Panc1 (cell line): ENCODE data around the gene CCDC18. TPM values are rescaled to one million over a fixed set of nuclear protein-coding genes. Genes with fewer than 3 reads are reported as not detected.

Source experiments
- ATAC-seq: fragments of 200-7000 bp; cut with Tn5 transposase; 2 replicates; pipeline ENCODE4 v1.9.1; 2020; ENCODE audit warnings: mild to moderate bottlenecking, moderate library complexity
- BruUV-seq: library from RNA; stranded (reverse); fragments of 400-500 nt; replicated peaks from 2 replicates; lab custom pipeline; 2021; lab: Mats Ljungman, UMichigan
- CTCF ChIA-PET: fragments of 300-600 bp; sonication (Branson Sonifier 250); formaldehyde crosslinking; loops from one replicate; lab custom pipeline; 2022; ENCODE audit warnings: antibody characterized with exemption; lab: Charles Lee
- POLR2A ChIA-PET: fragments of 300-600 bp; sonication (Branson Sonifier 250); formaldehyde crosslinking; loops from one replicate; lab custom pipeline; 2022; ENCODE audit warnings: antibody characterized with exemption; lab: Charles Lee
- DNase-seq: peaks from one replicate; pipeline ENCODE4 v3.0.0-alpha.2; 2010; ENCODE audit warnings: low read depth, low spot score
- H3K27ac ChIP-seq: 2 replicates; pipeline ENCODE4 v1.5.1; 2011; ENCODE audit warnings: mild to moderate bottlenecking, low read length, inconsistent platforms
- H3K27me3 ChIP-seq: fragments of 200-500 bp; sonication (Bioruptor generic); 2 replicates; pipeline ENCODE4 v1.6.0; 2014; ENCODE audit warnings: low read length, inconsistent platforms; ENCODE audit not compliant: control insufficient read depth, insufficient read depth
- H3K36me3 ChIP-seq: fragments of 200-500 bp; sonication (Bioruptor generic); 2 replicates; pipeline ENCODE4 v1.5.1; 2014; ENCODE audit warnings: inconsistent platforms, mild to moderate bottlenecking, low read length, moderate library complexity; ENCODE audit not compliant: control insufficient read depth, insufficient read depth
- H3K4me1 ChIP-seq: 2 replicates; pipeline ENCODE4 v1.5.1; 2011; ENCODE audit warnings: inconsistent platforms, mild to moderate bottlenecking, low read length, moderate library complexity; ENCODE audit not compliant: control insufficient read depth, insufficient read depth
- H3K4me3 ChIP-seq, 2 experiments: 2 replicates each; pipeline ENCODE4 v1.5.1; 2011 to 2012; ENCODE audit warnings: low read depth in 2 of 2, low read length in 2 of 2, mild to moderate bottlenecking in 2 of 2, inconsistent platforms in 1 of 2, moderate library complexity in 1 of 2
- H3K9me3 ChIP-seq: fragments of 200-500 bp; sonication (Bioruptor generic); 2 replicates; pipeline ENCODE4 v1.5.1; 2014; ENCODE audit warnings: low read depth, mild to moderate bottlenecking, inconsistent platforms, low read length, moderate library complexity; ENCODE audit not compliant: control insufficient read depth, insufficient read depth
- CTCF ChIP-seq: fragments of 450-650 bp; IDR thresholded peaks from 2 replicates; pipeline ENCODE4 v1.5.1; 2017; ENCODE audit warnings: mild to moderate bottlenecking
- POLR2AphosphoS5 ChIP-seq: IDR thresholded peaks from 2 replicates; pipeline ENCODE4 v1.6.1; 2012; ENCODE audit warnings: mild to moderate bottlenecking, low read depth, low read length, moderate library complexity
- REST ChIP-seq, 2 experiments: IDR thresholded peaks; 2 replicates each; pipeline ENCODE4 v1.6.1; 2011 to 2012; ENCODE audit warnings: low read depth in 2 of 2, control low read depth in 1 of 2, low read length in 1 of 2, mild to moderate bottlenecking in 1 of 2, moderate library complexity in 1 of 2; ENCODE audit not compliant: insufficient read depth in 1 of 2
- SIN3A ChIP-seq: IDR thresholded peaks from 2 replicates; pipeline ENCODE4 v1.6.1; 2012; ENCODE audit warnings: low read depth, mild to moderate bottlenecking, low read length, moderate library complexity, borderline replicate concordance; ENCODE audit not compliant: insufficient read depth
- TCF7L2 ChIP-seq: IDR thresholded peaks from 2 replicates; pipeline ENCODE4 v1.6.1; 2011; ENCODE audit warnings: mild to moderate bottlenecking, low read depth, low read length, inconsistent platforms
- in situ Hi-C: cut with HindIII; loops from 2 replicates; pipeline ENCODE4 v1.10.0; 2016; ENCODE audit warnings: low sequenced_read_pairs, low pct_unique_long_range_greater_than_20kb
- intact Hi-C: fragments of 100-400 bp; cut with micrococcal nuclease; formaldehyde crosslinking; loops from one replicate; pipeline ENCODE4 v1.10.0; 2022; ENCODE audit not compliant: unreplicated experiment
- total RNA-seq: library from RNA; stranded (reverse); gene quantifications from one replicate; pipeline ENCODE4 v1.2.1, GENCODE V29; 2021; ENCODE audit not compliant: unreplicated experiment

CCDC18 gene
- total RNA-seq, 1 experiment from 2014 or later = 11.6 TPM

- CTCF ChIA-PET = no interaction called here
- BruUV-seq = no TSS peak
- DNase-seq = no peak
Observed at GRCh38 chr1:93221913-93222312, 41.4 kb downstream of the CCDC18 start.

GRCh38 chr1:93223023-93223675 lies 42.6 kb downstream of the CCDC18 start:
- Histone ChIP-seq H3K4me1 (no peaks in the 10 kb centered on the region), H3K4me3 (no peak overlapping the region), H3K9me3 (no peaks in the 10 kb centered on the region), H3K27ac (no peak overlapping the region), H3K27me3 (no peaks in the 10 kb centered on the region), H3K36me3 (peaks cover 2% of the 10 kb centered on the region; the same call in 1 of the 2 replicates)
- POLR2A ChIA-PET = no interaction called here
- in situ Hi-C loops (no loop called here), intact Hi-C loops (no loop called here)
- ATAC-seq (no peak), DNase-seq (no peak)
- no TSS peak for BruUV-seq
- CTCF ChIA-PET = no interaction called here
- TF ChIP-seq TCF7L2 = no peak
- TF ChIP-seq CTCF = no peak
- TF ChIP-seq REST (IDR thresholded peaks at IDR 0.05; ENCODE audit: insufficient read depth in 1 of 2, low read depth in 2 of 2, low read length in 1 of 2) = no peak
- TF ChIP-seq SIN3A = no peak

More at GRCh38 chr1:93221913-93222312, 41.4 kb downstream of the CCDC18 start:
- Histone ChIP-seq H3K36me3 (peaks cover 2% of the 10 kb centered on the region; the same call in 1 of the 2 replicates), H3K9me3 (no peaks in the 10 kb centered on the region), H3K27ac (no peak overlapping the region), H3K4me1 (no peaks in the 10 kb centered on the region), H3K27me3 (no peaks in the 10 kb centered on the region), H3K4me3 (no peak overlapping the region)
- intact Hi-C loops = no loop called here
- ATAC-seq = no peak
- POLR2A ChIA-PET = no interaction called here
- TF ChIP-seq CTCF = no peak
- no peak for TF ChIP-seq REST (IDR thresholded peaks at IDR 0.05; ENCODE audit: insufficient read depth in 1 of 2, low read depth in 2 of 2, low read length in 1 of 2)
- no peak for TF ChIP-seq POLR2AphosphoS5
- TF ChIP-seq TCF7L2 = no peak
- TF ChIP-seq SIN3A = no peak
- in situ Hi-C loops = no loop called here
